Fibroblast of lung (primary cell): ENCODE measurements around the gene LYPD1.
"Not testable (repeated sequence)": the region's sequence is repeated elsewhere in the genome, so short reads cannot be mapped to it uniquely, and the experiment has no call there.

Experiments used
- CTCF ChIP-seq, 2 donors: IDR thresholded peaks in 1 of 2; conservative IDR thresholded peaks in 1 of 2; 1 replicate in 1 of 2; 2 replicates in 1 of 2; pipeline ENCODE4 v1.5.1; 2011 to 2012; ENCODE audit warnings: low read length in 2 of 2, control low read depth in 1 of 2, inconsistent platforms in 1 of 2, low read depth in 1 of 2, mild to moderate bottlenecking in 1 of 2
- EZH2 ChIP-seq: IDR thresholded peaks from 2 replicates; pipeline ENCODE4 v1.5.1; 2012; ENCODE audit warnings: low read length, control low read depth, mild to moderate bottlenecking; ENCODE audit errors: missing control alignments

- not testable (repeated sequence) for TF ChIP-seq EZH2; CTCF (conservative IDR thresholded peaks at IDR 0.05 in 1 of 2, IDR thresholded peaks at IDR 0.05 in 1 of 2; ENCODE audit: low read depth in 1 of 2, low read length in 2 of 2)
These were observed 28.3 kb upstream of the LYPD1 start for GRCh38 chr2:132698347-132698746.
